Neural cell (in vitro differentiated cells): ENCODE measurements around the gene GRP. TPM values are rescaled to one million over a fixed set of nuclear protein-coding genes. Genes with fewer than 3 reads are reported as not detected.

Experiments
- H2AFZ ChIP-seq: fragments of 200-600, 300-800 bp; sonication (generic), shearing (Covaris generic); 2 replicates; pipeline ENCODE4 v1.6.0; 2014; ENCODE audit warnings: low read depth, mild to moderate bottlenecking, antibody characterized with exemption, low read length, moderate library complexity
- H3F3A ChIP-seq: fragments of 200-600 bp; shearing (Covaris generic); 2 replicates; pipeline ENCODE4 v1.6.1; 2016; ENCODE audit warnings: mild to moderate bottlenecking, moderate library complexity, mixed read lengths, antibody characterized with exemption, low read length; ENCODE audit not compliant: insufficient read depth, poor library complexity, severe bottlenecking
- H3K27ac ChIP-seq: fragments of 200-600, 300-800 bp; sonication (generic), shearing (Covaris generic); 2 replicates; pipeline ENCODE4 v1.5.1; 2014; ENCODE audit warnings: mild to moderate bottlenecking, low read length, moderate library complexity
- H3K27me3 ChIP-seq: fragments of 300-800, 200-600 bp; sonication (generic), shearing (Covaris generic); 2 replicates; pipeline ENCODE4 v1.6.0; 2014; ENCODE audit warnings: mild to moderate bottlenecking, low read depth, low read length, moderate library complexity; ENCODE audit not compliant: insufficient read depth
- H3K36me3 ChIP-seq: fragments of 300-800, 200-600 bp; sonication (generic), shearing (Covaris generic); 2 replicates; pipeline ENCODE4 v1.5.1; 2014; ENCODE audit warnings: mild to moderate bottlenecking, antibody characterized with exemption, low read length, moderate library complexity; ENCODE audit not compliant: insufficient read depth
- H3K4me2 ChIP-seq: fragments of 300-800, 200-600 bp; sonication (generic), shearing (Covaris generic); 2 replicates; pipeline ENCODE4 v1.6.0; 2014; ENCODE audit warnings: mild to moderate bottlenecking, low read length
- H3K4me3 ChIP-seq: fragments of 300-800, 200-600 bp; sonication (generic), shearing (Covaris generic); 2 replicates; pipeline ENCODE4 v1.5.1; 2014; ENCODE audit warnings: mild to moderate bottlenecking, low read length, moderate library complexity
- H3K79me2 ChIP-seq: fragments of 200-600 bp; shearing (Covaris generic); replicated peaks from 2 replicates; pipeline ENCODE4 v1.6.0; 2014; ENCODE audit warnings: mild to moderate bottlenecking, low read length, moderate library complexity; ENCODE audit not compliant: insufficient read depth
- H3K9ac ChIP-seq: fragments of 300-800, 200-600 bp; sonication (generic), shearing (Covaris generic); 2 replicates; pipeline ENCODE4 v1.6.1; 2016; ENCODE audit warnings: mild to moderate bottlenecking, low read length, mixed read lengths
- H3K9me2 ChIP-seq: fragments of 200-600 bp; shearing (Covaris generic); 2 replicates; pipeline ENCODE4 v1.6.1; 2016; ENCODE audit warnings: mild to moderate bottlenecking, low read length, mixed read lengths; ENCODE audit not compliant: insufficient read depth
- H3K9me3 ChIP-seq: fragments of 200-600, 300-800 bp; sonication (generic), shearing (Covaris generic); 2 replicates; pipeline ENCODE4 v1.6.1; 2016; ENCODE audit warnings: mild to moderate bottlenecking, mixed run types, low read length, moderate library complexity, mixed read lengths
- H4K20me1 ChIP-seq: fragments of 200-600 bp; shearing (Covaris generic); 2 replicates; pipeline ENCODE4 v1.6.1; 2016; ENCODE audit warnings: mild to moderate bottlenecking, mixed run types; ENCODE audit not compliant: insufficient read depth
- EP300 ChIP-seq: fragments of 450-650 bp; conservative IDR thresholded peaks from 2 replicates; pipeline ENCODE4 v1.6.1; 2014; ENCODE audit warnings: antibody characterized with exemption, mild to moderate bottlenecking, moderate library complexity; ENCODE audit not compliant: poor library complexity, severe bottlenecking
- EZH2 ChIP-seq: fragments of 200-600, 300-800 bp; shearing (Covaris generic), sonication (generic); IDR thresholded peaks from 2 replicates; pipeline ENCODE4 v1.6.1; 2014; ENCODE audit warnings: antibody characterized with exemption, low read length, borderline replicate concordance, mild to moderate bottlenecking; ENCODE audit not compliant: insufficient read depth, poor library complexity, severe bottlenecking
- MXI1 ChIP-seq: fragments of 450-650 bp; conservative IDR thresholded peaks from 2 replicates; pipeline ENCODE4 v1.6.1; 2014; ENCODE audit warnings: antibody characterized with exemption, mild to moderate bottlenecking; ENCODE audit not compliant: poor library complexity, severe bottlenecking
- POLR2AphosphoS5 ChIP-seq: IDR thresholded peaks from 2 replicates; pipeline ENCODE4 v1.6.1; 2012
- RAD21 ChIP-seq: fragments of 450-650 bp; conservative IDR thresholded peaks from 2 replicates; pipeline ENCODE4 v1.6.1; 2014; ENCODE audit warnings: antibody characterized with exemption, mild to moderate bottlenecking, moderate library complexity
- SMC3 ChIP-seq: fragments of 450-650 bp; conservative IDR thresholded peaks from 2 replicates; pipeline ENCODE4 v1.6.1; 2014; ENCODE audit warnings: antibody characterized with exemption, mild to moderate bottlenecking, moderate library complexity; ENCODE audit not compliant: poor library complexity
- TAF1 ChIP-seq: IDR thresholded peaks from 2 replicates; pipeline ENCODE4 v1.6.1; 2012; ENCODE audit warnings: low read depth
- polyA plus RNA-seq: library from polyadenylated mRNA; depleted of rRNA; stranded (reverse); fragments of >200 nt; gene quantifications from 2 replicates; pipeline ENCODE4 v1.2.3, GENCODE V29; 2014
- TF ChIP-seq, protein P1 (sequence below): IDR thresholded peaks from 2 replicates; pipeline ENCODE4 v1.6.1; 2012; ENCODE audit warnings: borderline replicate concordance
- TF ChIP-seq, protein P2 (sequence below): fragments of 450-650 bp; IDR thresholded peaks from 2 replicates; pipeline ENCODE4 v1.5.1; 2014; ENCODE audit warnings: antibody characterized with exemption, mild to moderate bottlenecking, moderate library complexity; ENCODE audit not compliant: poor library complexity, severe bottlenecking

Gene GRP
- polyA plus RNA-seq, 1 donor from 2014 or later = not detected

DNA sequence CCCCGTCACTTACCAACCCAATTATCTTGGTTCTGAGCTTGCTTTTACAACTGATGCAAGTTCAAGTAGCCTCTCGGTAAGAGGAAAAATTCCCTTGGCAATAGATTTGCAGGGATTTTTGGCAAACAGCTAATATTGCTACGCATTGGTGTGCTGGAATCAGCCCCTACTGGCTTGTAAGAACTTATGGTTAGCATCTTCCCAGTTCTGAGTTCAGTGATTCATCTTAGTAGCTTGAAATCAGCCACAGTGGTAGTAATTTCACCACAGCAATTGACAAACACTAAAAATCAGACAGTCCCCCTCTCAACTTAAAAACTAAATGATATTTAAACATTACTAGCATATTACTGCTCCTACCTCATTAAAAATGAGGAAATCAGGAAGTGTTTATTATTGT, 59.2 kb downstream of the GRP start:
- no peak for TF ChIP-seq EP300
- no peak for TF ChIP-seq EZH2
- TF ChIP-seq POLR2AphosphoS5 = no peak
- TF ChIP-seq MXI1 = no peak
- TF ChIP-seq RAD21 = no peak
- TF ChIP-seq SMC3 = no peak
- TF ChIP-seq, protein P1, sequence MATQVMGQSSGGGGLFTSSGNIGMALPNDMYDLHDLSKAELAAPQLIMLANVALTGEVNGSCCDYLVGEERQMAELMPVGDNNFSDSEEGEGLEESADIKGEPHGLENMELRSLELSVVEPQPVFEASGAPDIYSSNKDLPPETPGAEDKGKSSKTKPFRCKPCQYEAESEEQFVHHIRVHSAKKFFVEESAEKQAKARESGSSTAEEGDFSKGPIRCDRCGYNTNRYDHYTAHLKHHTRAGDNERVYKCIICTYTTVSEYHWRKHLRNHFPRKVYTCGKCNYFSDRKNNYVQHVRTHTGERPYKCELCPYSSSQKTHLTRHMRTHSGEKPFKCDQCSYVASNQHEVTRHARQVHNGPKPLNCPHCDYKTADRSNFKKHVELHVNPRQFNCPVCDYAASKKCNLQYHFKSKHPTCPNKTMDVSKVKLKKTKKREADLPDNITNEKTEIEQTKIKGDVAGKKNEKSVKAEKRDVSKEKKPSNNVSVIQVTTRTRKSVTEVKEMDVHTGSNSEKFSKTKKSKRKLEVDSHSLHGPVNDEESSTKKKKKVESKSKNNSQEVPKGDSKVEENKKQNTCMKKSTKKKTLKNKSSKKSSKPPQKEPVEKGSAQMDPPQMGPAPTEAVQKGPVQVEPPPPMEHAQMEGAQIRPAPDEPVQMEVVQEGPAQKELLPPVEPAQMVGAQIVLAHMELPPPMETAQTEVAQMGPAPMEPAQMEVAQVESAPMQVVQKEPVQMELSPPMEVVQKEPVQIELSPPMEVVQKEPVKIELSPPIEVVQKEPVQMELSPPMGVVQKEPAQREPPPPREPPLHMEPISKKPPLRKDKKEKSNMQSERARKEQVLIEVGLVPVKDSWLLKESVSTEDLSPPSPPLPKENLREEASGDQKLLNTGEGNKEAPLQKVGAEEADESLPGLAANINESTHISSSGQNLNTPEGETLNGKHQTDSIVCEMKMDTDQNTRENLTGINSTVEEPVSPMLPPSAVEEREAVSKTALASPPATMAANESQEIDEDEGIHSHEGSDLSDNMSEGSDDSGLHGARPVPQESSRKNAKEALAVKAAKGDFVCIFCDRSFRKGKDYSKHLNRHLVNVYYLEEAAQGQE = no peak
- no peak for TF ChIP-seq TAF1
- TF ChIP-seq, protein P2, sequence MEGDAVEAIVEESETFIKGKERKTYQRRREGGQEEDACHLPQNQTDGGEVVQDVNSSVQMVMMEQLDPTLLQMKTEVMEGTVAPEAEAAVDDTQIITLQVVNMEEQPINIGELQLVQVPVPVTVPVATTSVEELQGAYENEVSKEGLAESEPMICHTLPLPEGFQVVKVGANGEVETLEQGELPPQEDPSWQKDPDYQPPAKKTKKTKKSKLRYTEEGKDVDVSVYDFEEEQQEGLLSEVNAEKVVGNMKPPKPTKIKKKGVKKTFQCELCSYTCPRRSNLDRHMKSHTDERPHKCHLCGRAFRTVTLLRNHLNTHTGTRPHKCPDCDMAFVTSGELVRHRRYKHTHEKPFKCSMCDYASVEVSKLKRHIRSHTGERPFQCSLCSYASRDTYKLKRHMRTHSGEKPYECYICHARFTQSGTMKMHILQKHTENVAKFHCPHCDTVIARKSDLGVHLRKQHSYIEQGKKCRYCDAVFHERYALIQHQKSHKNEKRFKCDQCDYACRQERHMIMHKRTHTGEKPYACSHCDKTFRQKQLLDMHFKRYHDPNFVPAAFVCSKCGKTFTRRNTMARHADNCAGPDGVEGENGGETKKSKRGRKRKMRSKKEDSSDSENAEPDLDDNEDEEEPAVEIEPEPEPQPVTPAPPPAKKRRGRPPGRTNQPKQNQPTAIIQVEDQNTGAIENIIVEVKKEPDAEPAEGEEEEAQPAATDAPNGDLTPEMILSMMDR = no peak
- H3F3A ChIP-seq = no peaks in the 10 kb centered on the region
- H4K20me1 ChIP-seq = no peaks in the 10 kb centered on the region
- no peaks in the 10 kb centered on the region for H3K9me3 ChIP-seq
- no peak overlapping the region for H3K4me2 ChIP-seq
- no peak overlapping the region for H3K27ac ChIP-seq
- no peak overlapping the region for H3K4me3 ChIP-seq
- peaks cover 67% of the 10 kb centered on the region for H3K27me3 ChIP-seq
- no peaks in the 10 kb centered on the region for H3K79me2 ChIP-seq
- H3K9me2 ChIP-seq = no peaks in the 10 kb centered on the region
- no peak overlapping the region for H3K9ac ChIP-seq
- H3K36me3 ChIP-seq = no peaks in the 10 kb centered on the region
- no peak overlapping the region for H2AFZ ChIP-seq

DNA sequence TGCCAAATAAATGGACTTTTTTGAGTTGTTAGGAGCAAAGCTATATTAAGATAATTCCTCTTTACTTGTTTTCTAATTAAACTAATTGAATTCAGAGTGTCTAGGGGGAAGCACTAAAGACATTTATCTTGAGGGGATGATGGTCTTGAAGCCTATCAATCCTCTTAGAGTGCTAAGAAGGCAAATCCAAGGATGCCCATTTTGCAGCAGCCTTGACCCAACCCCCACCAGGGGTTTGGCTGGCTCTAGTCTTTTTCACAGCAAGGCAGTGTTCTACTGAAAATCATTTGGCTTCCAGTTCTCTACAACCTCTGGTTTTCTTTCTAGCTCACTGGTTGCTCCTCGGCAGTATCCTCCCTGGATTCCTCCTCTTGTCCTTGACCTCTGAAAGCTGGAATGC, 59.8 kb downstream of the GRP start:
- Histone ChIP-seq H3K4me2 (no peak overlapping the region), H2AFZ (no peak overlapping the region), H3F3A (no peaks in the 10 kb centered on the region)

More for the DNA sequence above, 59.8 kb downstream of the GRP start:
- TF ChIP-seq, protein P1 = no peak
- TF ChIP-seq MXI1 (no peak), RAD21 (no peak), POLR2AphosphoS5 (no peak), EP300 (no peak), EZH2 (no peak), SMC3 (no peak), TAF1 (no peak)
- TF ChIP-seq, protein P2 = no peak
- Histone ChIP-seq H3K9me2 (no peaks in the 10 kb centered on the region), H3K9ac (no peak overlapping the region), H3K27ac (no peak overlapping the region), H3K36me3 (no peaks in the 10 kb centered on the region), H4K20me1 (no peaks in the 10 kb centered on the region), H3K27me3 (peaks cover 62% of the 10 kb centered on the region), H3K79me2 (no peaks in the 10 kb centered on the region), H3K4me3 (no peak overlapping the region), H3K9me3 (no peaks in the 10 kb centered on the region)
